GM19035 (cell line): Measurements from ENCODE around the gene COL12A1.

Source experiments
- ATAC-seq: cut with Tn5 transposase; IDR thresholded peaks from one replicate; pipeline ENCODE4 v1.9.1; 2021; ENCODE audit not compliant: unreplicated experiment

The COL12A1 gene

GRCh38 chr6:75049308-75049707, 156.5 kb downstream of the COL12A1 start:
- ATAC-seq = no peak

- no peak for ATAC-seq
Observed at GRCh38 chr6:75044846-75045245, 161.0 kb downstream of the COL12A1 start.

- ATAC-seq = no peak
Observed at GRCh38 chr6:75041381-75041780, 164.5 kb downstream of the COL12A1 start.
